HG03469 (cell line): Measurements from ENCODE around the gene TIMD4.

ENCODE experiments used
- ATAC-seq: cut with Tn5 transposase; IDR thresholded peaks from one replicate; pipeline ENCODE4 v1.9.1; 2021; ENCODE audit warnings: mild to moderate bottlenecking, moderate library complexity, moderate number of reproducible peaks; ENCODE audit not compliant: unreplicated experiment

TIMD4 gene

DNA sequence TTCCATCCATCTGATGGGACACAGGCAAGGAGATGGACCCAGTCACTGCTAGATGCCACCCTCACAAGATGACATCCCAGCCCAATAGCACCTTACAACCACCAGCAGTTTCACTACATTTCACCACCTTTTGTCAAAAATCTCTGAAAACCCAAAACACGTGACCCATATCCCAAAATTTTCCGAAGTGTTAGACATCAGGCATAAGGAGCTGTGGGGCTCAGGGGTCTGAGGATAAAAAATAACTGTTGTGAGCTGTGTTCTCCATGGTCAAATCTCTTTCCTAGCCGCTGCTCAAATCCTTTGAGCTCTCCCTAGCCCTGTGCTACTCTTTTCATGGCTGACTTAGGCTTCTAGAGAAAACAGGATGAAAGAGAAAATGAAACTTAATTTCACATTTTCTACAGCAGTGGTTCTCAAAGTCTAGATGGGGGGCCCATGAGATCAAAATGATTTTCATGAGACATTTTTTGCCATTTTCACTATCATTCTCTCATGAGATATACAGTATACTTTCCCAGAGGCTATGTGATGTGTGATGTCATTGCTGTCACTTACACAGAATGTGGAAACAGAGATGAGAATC, 40.7 kb downstream of the TIMD4 start:
- ATAC-seq, result peak; percentile 37

DNA sequence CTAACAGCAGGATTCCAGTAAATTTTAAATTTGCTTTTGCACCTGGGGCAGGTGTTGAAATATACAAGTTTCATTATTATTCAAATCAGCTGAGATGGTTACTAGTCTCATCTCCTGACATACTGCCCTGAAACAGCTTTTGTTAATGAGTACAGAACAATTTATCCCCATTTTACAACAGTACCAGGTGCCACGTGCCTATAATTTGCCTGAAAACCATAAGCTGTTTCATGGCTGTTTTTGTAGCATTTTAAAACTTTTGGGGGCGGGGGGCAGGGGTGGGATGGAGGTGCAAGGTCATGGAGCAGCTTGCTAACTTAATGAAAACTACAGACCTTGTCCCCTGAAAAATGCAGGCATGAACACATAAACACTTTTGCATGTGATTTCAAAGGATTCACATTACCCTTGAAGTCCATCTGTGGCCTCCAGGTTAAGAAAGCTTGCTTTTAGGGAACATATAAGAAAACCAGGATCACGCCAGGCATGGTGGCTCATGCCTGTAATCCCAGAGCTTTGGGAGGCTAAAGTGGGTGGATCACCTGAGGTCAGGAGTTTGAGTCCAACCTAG, 42.1 kb downstream of the TIMD4 start:
- ATAC-seq, result peak; percentile 33

GRCh38 chr5:156920042-156920860, 42.8 kb downstream of the TIMD4 start:
- ATAC-seq, result peak; percentile 40

- ATAC-seq, result no peak
These were observed 44.6 kb downstream of the TIMD4 start for GRCh38 chr5:156918311-156918845.

DNA sequence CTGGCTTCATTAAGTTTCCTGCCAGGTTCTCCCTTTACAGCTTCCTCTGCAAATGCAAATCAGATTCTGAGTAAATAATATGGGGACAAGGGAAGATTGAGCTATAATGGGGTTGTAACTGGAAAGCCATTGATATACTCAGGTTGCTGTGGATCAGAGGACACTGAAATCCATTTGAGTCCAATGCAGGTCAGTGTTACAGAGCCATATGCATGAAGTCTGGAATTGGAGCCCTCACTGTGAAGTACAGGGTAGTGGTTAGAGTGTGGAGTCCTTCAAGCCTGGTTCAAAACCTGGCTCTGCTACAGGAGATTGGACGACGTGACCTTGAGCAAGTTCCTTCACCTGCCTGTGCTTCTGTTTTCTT, 48.7 kb downstream of the TIMD4 start:
- peak; percentile 14 for ATAC-seq

DNA sequence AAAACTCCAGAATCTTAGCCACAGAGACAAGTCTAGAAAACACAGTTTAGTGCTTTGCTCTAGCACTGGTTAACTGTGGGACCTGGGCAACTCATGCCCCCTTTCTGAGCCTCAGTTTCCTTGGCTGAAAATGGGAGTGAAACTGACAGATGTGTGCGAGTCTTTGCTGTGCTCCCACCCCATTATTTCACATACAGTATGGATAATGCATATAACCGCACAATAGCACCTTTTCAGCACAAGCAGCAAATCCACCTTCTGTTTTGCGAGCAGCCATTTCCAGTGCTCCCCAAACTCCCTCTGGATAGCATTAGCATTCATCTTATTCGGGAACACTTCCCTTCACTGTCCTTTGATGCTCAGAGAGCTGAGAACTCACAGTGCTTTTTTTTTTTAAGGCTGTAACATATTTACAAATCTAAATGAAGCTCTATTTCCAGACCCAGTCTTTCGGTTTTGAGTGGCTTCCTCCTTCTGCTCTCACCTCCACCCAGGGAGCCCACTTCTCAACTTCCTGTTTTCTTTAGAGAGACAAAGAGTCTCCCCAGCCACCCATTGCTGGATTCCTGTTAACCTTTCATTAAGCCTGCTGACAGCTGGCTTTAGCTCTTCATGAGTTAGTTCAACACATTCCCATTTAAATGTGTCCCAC, 49.2 kb downstream of the TIMD4 start:
- ATAC-seq, result peak; percentile 93

GRCh38 chr5:156913355-156913718, 49.7 kb downstream of the TIMD4 start:
- ATAC-seq, result no peak

DNA sequence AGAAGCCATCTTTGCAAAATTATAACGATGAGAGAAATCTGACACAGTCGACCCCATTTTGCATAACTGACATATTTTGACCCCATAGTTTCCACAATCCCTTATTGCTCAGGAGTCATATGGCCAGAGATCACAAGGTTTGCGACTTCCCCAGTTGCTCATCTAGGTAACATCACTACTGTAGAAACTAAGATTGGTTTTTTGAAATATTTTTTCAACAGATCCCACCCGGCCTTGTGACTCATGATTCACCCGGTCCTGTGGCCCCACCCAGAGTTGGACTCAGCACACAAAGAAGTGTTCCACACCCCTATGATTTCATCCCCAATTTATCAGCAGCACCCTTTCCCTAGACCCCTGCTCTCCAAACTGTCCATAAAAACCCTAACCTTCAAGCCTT, 50.2 kb downstream of the TIMD4 start:
- ATAC-seq, result no peak

DNA sequence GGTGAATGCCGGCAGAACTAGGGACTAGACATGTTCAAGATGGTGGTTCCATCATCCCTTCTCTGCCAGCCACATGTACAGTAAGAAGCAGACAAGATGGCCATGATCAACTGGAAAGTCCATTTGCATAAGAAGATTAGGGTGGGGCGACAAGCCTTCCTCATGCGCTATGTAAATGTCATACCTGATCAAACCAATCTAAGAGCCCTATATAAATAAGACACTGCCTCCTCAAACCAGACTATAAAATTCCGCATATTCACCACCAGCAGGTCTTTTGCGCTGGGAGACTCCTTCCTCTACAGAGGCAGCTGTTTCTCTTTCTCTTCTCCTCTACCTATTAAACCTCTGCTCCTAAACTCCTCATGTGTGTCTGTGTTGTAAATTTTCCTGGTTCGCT, 53.8 kb downstream of the TIMD4 start:
- ATAC-seq, result no peak

GRCh38 chr5:156907667-156908066, 55.4 kb downstream of the TIMD4 start:
- no peak for ATAC-seq

GRCh38 chr5:156906807-156907206, 56.2 kb downstream of the TIMD4 start:
- ATAC-seq, result no peak

GRCh38 chr5:156896546-156896945, 66.5 kb downstream of the TIMD4 start:
- ATAC-seq, result no peak

DNA sequence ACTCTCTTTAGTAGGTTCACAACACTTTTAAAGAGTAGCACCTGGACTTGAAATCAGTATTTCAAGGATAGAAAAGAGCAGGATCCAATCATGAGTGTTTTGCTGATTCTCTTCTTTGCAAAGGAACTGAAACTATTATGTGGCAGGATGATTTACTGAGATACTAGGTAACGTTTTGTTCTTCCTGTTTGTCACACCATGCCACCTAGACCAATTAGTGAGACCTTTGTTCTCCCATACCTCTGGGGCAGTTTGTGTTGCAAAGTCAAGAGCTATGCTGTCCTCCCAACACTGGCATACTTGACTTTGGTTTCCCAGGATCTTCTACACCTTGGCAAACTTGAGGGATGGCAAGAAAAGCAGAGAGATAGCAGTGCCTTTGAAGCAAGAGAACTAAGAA, 69.5 kb downstream of the TIMD4 start:
- peak; percentile 66 for ATAC-seq

DNA sequence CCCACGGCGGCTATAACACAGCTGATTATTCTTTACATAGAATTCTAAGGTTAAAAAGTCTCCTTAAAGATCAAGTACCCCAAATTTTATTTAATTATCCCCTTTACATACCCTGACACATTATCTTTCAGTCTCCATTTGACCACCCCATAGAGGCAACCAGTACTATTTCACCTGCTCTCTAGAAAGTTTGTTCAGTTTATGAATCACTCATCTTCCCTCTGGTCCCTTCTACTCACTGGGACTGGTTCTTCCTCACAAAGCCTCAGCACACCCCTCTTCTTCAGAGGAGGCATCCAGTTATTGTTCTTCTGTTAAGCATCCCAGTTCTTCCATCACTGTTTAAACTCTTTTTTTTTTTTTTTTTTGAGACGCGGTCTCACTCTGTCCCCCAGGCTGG, 70.2 kb downstream of the TIMD4 start:
- no peak for ATAC-seq

- ATAC-seq, result no peak
These were observed 70.8 kb downstream of the TIMD4 start for GRCh38 chr5:156892223-156892622.

DNA sequence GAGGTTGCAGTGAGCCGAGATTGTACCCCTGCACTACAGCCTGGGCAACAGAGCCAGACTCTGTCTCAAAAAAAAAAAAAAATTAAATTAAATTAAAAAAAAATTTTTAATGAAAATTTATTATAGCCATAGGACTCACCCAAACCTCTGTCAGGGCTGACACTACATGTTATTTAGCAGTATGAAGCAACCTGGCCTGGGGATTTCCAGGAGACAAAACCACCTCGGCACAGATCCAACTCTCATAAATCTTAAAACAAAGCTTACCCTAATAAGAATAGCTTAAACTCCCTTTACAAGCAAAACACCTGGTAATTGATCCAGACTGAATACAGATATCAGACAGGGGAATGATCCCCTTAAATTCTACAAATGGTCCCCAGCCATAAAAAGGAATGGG, 74.5 kb downstream of the TIMD4 start:
- no peak for ATAC-seq

- no peak for ATAC-seq
These were observed 79.6 kb downstream of the TIMD4 start for GRCh38 chr5:156883316-156883875.

DNA sequence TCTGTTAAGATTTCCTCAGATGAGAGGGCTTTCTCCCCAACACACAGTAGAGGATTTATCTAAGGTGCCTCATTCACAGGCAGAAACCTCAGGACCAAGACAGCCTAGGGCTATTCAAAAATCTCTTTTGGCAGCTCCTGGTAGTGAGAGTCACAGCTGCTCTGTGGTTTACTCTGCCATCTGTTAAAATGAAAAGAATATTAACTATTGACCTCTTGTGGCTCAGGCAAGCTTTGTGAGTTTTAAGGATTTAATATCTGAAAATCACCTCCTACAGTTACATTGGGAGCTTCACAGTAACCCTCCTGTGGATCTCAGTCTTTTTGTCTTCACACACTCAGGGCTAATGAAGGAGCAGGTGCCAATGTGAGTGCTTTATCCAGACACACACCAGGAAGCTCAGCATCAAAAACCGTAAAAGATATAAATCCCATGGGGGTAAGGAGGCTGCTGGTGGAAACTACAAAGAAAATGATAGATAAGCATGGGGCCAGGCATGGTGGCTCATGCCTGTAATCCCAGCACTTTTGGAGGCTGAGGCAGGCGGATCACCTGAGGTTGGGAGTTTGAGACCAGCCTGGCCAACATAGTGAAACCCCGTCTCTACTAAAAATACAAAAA, 83.3 kb downstream of the TIMD4 start:
- ATAC-seq, result peak; percentile 89

GRCh38 chr5:156871212-156871611, 91.8 kb downstream of the TIMD4 start:
- no peak for ATAC-seq

GRCh38 chr5:156870498-156870839, 92.6 kb downstream of the TIMD4 start:
- ATAC-seq, result no peak
